ENCODE results near the gene ARPC3. TPM values are rescaled to one million over a fixed set of nuclear protein-coding genes. Genes with fewer than 3 reads are reported as not detected.

The ARPC3 gene
- total and polyA plus RNA-seq, 9 of the 15 experiments (the other 6 are each of a cell fraction or from before 2014, with no cell fraction given), result 74.2 to 575 (median 345) TPM

DNA sequence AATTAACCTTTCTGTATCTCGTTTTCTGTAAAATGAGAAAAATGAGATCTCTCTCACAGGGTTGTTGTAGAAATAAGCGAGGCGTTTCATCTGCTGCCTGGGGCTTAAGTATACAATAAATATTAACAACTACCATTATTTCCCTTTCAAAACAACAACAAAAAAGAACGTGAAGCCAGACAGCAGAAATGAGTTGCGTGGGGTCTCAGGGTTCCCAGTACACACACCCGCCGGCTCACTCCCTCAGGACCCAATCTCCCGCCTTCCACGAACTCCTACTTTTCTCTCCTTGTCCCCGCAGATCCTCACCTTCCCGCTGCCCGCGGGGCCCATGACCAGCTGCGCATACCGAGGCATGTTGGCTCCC, 17.7 kb upstream of the ARPC3 start (continued):
- TF ChIP-seq ZBTB26 (CRISPR knock-in tag; IDR thresholded peaks at IDR 0.05) (no peak), ATF4 (CRISPR knock-in tag; IDR thresholded peaks at IDR 0.05) (no peak), FUS (optimal IDR thresholded peaks at IDR 0.05; ENCODE audit: low read depth, low read length) (no peak), ZC3H8 (IDR thresholded peaks at IDR 0.05) (no peak), HNRNPL (IDR thresholded peaks at IDR 0.05; ENCODE audit: low read depth, low read length) (no peak), NFIC (IDR thresholded peaks at IDR 0.05) (peak; percentile 36), ELF4 (CRISPR knock-in tag; IDR thresholded peaks at IDR 0.05) (no peak), ZNF518B (CRISPR knock-in tag; IDR thresholded peaks at IDR 0.05) (no peak), SRF (CRISPR knock-in tag; IDR thresholded peaks at IDR 0.05) (no peak), ZNF175 (CRISPR knock-in tag; IDR thresholded peaks at IDR 0.05; ENCODE audit: low read depth) (no peak), POLR2AphosphoS2 (IDR thresholded peaks at IDR 0.05; ENCODE audit: low read length) (no peak), TCFL5 (CRISPR knock-in tag; conservative IDR thresholded peaks at IDR 0.05) (no peak), SAFB2 (IDR thresholded peaks at IDR 0.05; ENCODE audit: borderline replicate concordance, low read depth, low read length, severe bottlenecking) (no peak), MYNN (IDR thresholded peaks at IDR 0.05) (no peak), MYNN (CRISPR knock-in tag; IDR thresholded peaks at IDR 0.05) (no peak), MECOM (CRISPR knock-in tag; IDR thresholded peaks at IDR 0.05) (no peak), ZNF77 (CRISPR knock-in tag; IDR thresholded peaks at IDR 0.05) (no peak), MXI1 (IDR thresholded peaks at IDR 0.05; ENCODE audit: low read depth, low read length) (no peak; the same call in 1 of the 2 replicates), HDAC1 (IDR thresholded peaks at IDR 0.05) (peak; percentile 70 to 81), MLX (CRISPR knock-in tag; conservative IDR thresholded peaks at IDR 0.05) (no peak), ZNF668 (CRISPR knock-in tag; IDR thresholded peaks at IDR 0.05) (no peak)
- TF ChIP-seq, protein P1, sequence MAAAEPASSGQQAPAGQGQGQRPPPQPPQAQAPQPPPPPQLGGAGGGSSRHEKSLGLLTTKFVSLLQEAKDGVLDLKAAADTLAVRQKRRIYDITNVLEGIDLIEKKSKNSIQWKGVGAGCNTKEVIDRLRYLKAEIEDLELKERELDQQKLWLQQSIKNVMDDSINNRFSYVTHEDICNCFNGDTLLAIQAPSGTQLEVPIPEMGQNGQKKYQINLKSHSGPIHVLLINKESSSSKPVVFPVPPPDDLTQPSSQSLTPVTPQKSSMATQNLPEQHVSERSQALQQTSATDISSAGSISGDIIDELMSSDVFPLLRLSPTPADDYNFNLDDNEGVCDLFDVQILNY (CRISPR knock-in tag; IDR thresholded peaks at IDR 0.05), result 0 out of 2 replicates have a peak, but pooled peaks have one; percentile 32
- TF ChIP-seq, protein P2, sequence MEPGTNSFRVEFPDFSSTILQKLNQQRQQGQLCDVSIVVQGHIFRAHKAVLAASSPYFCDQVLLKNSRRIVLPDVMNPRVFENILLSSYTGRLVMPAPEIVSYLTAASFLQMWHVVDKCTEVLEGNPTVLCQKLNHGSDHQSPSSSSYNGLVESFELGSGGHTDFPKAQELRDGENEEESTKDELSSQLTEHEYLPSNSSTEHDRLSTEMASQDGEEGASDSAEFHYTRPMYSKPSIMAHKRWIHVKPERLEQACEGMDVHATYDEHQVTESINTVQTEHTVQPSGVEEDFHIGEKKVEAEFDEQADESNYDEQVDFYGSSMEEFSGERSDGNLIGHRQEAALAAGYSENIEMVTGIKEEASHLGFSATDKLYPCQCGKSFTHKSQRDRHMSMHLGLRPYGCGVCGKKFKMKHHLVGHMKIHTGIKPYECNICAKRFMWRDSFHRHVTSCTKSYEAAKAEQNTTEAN (CRISPR knock-in tag; IDR thresholded peaks at IDR 0.05), result no peak
